H9 (cell line): ENCODE data around the gene PLD1. TPM values are rescaled to one million over a fixed set of nuclear protein-coding genes. Genes with fewer than 3 reads are reported as not detected.

Experiments
- DNase-seq: peaks from one replicate; pipeline ENCODE4 v3.0.0-alpha.2; 2017
- H2AFZ ChIP-seq: one replicate; pipeline ENCODE4 v1.6.1; 2013; ENCODE audit warnings: mild to moderate bottlenecking, low read length, control low read depth, moderate library complexity
- H2AK5ac ChIP-seq: 2 replicates; pipeline ENCODE4 v1.6.1; 2013; ENCODE audit warnings: low read length, control low read depth, mixed read lengths; ENCODE audit not compliant: insufficient read length
- H2BK120ac ChIP-seq: one replicate; pipeline ENCODE4 v1.6.1; 2013; ENCODE audit warnings: low read depth, mild to moderate bottlenecking, low read length, control low read depth, inconsistent platforms; ENCODE audit not compliant: poor library complexity, severe bottlenecking
- H2BK12ac ChIP-seq: 2 replicates; pipeline ENCODE4 v1.6.1; 2013; ENCODE audit warnings: low read length, control low read depth, mixed read lengths, low read depth; ENCODE audit not compliant: insufficient read length
- H2BK15ac ChIP-seq: 2 replicates; pipeline ENCODE4 v1.6.1; 2013; ENCODE audit warnings: low read depth, low read length, control low read depth
- H2BK20ac ChIP-seq: one replicate; pipeline ENCODE4 v1.6.1; 2013; ENCODE audit warnings: low read depth, mild to moderate bottlenecking, low read length, control low read depth, inconsistent platforms; ENCODE audit not compliant: poor library complexity, severe bottlenecking
- H2BK5ac ChIP-seq: 2 replicates; pipeline ENCODE4 v1.6.1; 2013; ENCODE audit warnings: low read length, control low read depth, mixed read lengths; ENCODE audit not compliant: insufficient read length
- H3K14ac ChIP-seq: 2 replicates; pipeline ENCODE4 v1.6.1; 2013; ENCODE audit warnings: low read length, control low read depth; ENCODE audit not compliant: insufficient read depth
- H3K18ac ChIP-seq: 2 replicates; pipeline ENCODE4 v1.6.1; 2013; ENCODE audit warnings: low read depth, mild to moderate bottlenecking, mixed read lengths, low read length, control low read depth; ENCODE audit not compliant: insufficient read length
- H3K23ac ChIP-seq: 2 replicates; pipeline ENCODE4 v1.6.1; 2013; ENCODE audit warnings: low read length, control low read depth, mixed read lengths, low read depth; ENCODE audit not compliant: insufficient read length
- H3K23me2 ChIP-seq: 2 replicates; pipeline ENCODE4 v1.6.1; 2013; ENCODE audit warnings: low read depth, mild to moderate bottlenecking, mixed read lengths, low read length, control low read depth; ENCODE audit not compliant: insufficient read length, poor library complexity, severe bottlenecking
- H3K27ac ChIP-seq: 2 replicates; pipeline ENCODE4 v1.5.1; 2013; ENCODE audit warnings: low read length, control low read depth, mixed read lengths, low read depth; ENCODE audit not compliant: insufficient read length
- H3K27me3 ChIP-seq: 2 replicates; pipeline ENCODE4 v1.6.1; 2013; ENCODE audit warnings: low read length, control low read depth, inconsistent platforms; ENCODE audit not compliant: insufficient read depth
- H3K4ac ChIP-seq: 2 replicates; pipeline ENCODE4 v1.6.1; 2013; ENCODE audit warnings: low read depth, mild to moderate bottlenecking, control low read depth, inconsistent platforms, low read length, moderate library complexity
- H3K4me1 ChIP-seq: 2 replicates; pipeline ENCODE4 v1.6.1; 2013; ENCODE audit warnings: low read length, control low read depth, inconsistent platforms; ENCODE audit not compliant: insufficient read depth
- H3K4me2 ChIP-seq: 2 replicates; pipeline ENCODE4 v1.6.1; 2013; ENCODE audit warnings: low read length, control low read depth, mixed read lengths; ENCODE audit not compliant: insufficient read length, insufficient read depth
- H3K56ac ChIP-seq: 2 replicates; pipeline ENCODE4 v1.6.1; 2013; ENCODE audit warnings: low read depth, mild to moderate bottlenecking, mixed read lengths, low read length, control low read depth; ENCODE audit not compliant: insufficient read length
- H3K79me1 ChIP-seq: 2 replicates; pipeline ENCODE4 v1.6.1; 2013; ENCODE audit warnings: low read depth, mild to moderate bottlenecking, moderate library complexity, low read length, control low read depth, inconsistent platforms; ENCODE audit not compliant: insufficient read depth, poor library complexity, severe bottlenecking
- H3K79me2 ChIP-seq: 2 replicates; pipeline ENCODE4 v1.6.1; 2013; ENCODE audit warnings: low read length, control low read depth, inconsistent platforms; ENCODE audit not compliant: insufficient read depth
- H3K9ac ChIP-seq: 2 replicates; pipeline ENCODE4 v1.6.1; 2013; ENCODE audit warnings: low read length, control low read depth, mixed read lengths; ENCODE audit not compliant: insufficient read length; ENCODE audit errors: extremely low read depth
- H3K9me3 ChIP-seq: one replicate; pipeline ENCODE4 v1.6.1; 2013; ENCODE audit warnings: low read depth, low read length, inconsistent platforms; ENCODE audit not compliant: control insufficient read depth
- H3T11ph ChIP-seq: one replicate; pipeline ENCODE4 v1.6.1; 2013; ENCODE audit warnings: mild to moderate bottlenecking, low read length, control low read depth, inconsistent platforms
- H4K20me1 ChIP-seq: one replicate; pipeline ENCODE4 v1.6.1; 2013; ENCODE audit not compliant: control insufficient read depth, insufficient read length, insufficient read depth
- H4K5ac ChIP-seq: 2 replicates; pipeline ENCODE4 v1.6.1; 2013; ENCODE audit warnings: low read depth, mild to moderate bottlenecking, mixed read lengths, low read length, control low read depth; ENCODE audit not compliant: insufficient read length
- H4K8ac ChIP-seq: replicated peaks from 2 replicates; pipeline ENCODE4 v1.6.1; 2013; ENCODE audit warnings: low read length, control low read depth, mixed read lengths, low read depth; ENCODE audit not compliant: insufficient read length
- H4K91ac ChIP-seq: 2 replicates; pipeline ENCODE4 v1.6.1; 2013; ENCODE audit warnings: low read depth, mild to moderate bottlenecking, moderate library complexity, mixed read lengths, low read length, control low read depth; ENCODE audit not compliant: insufficient read length
- H3K27ac Mint-ChIP-seq, 3 experiments: 2 replicates in 2 of 3; 3 replicates in 1 of 3; pipeline ENCODE4 v1.8.0; 2020 to 2021; ENCODE audit warnings: mixed read lengths in 3 of 3, mild to moderate bottlenecking in 1 of 3, moderate library complexity in 1 of 3
- H3K27me3 Mint-ChIP-seq: 2 replicates; pipeline ENCODE4 v1.8.0; 2021; ENCODE audit warnings: low read depth, mild to moderate bottlenecking, moderate library complexity, mixed read lengths
- H3K36me3 Mint-ChIP-seq, 3 experiments: 2 replicates in 2 of 3; 3 replicates in 1 of 3; pipeline ENCODE4 v1.8.0; 2020 to 2021; ENCODE audit warnings: low read depth in 3 of 3, mixed read lengths in 3 of 3; ENCODE audit not compliant: insufficient read depth in 1 of 3
- H3K4me1 Mint-ChIP-seq, 2 experiments: 2 replicates each; pipeline ENCODE4 v1.8.0; 2020; ENCODE audit warnings: mixed read lengths in 2 of 2
- H3K4me3 Mint-ChIP-seq, 2 experiments: 2 replicates in 1 of 2; 3 replicates in 1 of 2; pipeline ENCODE4 v1.8.0; 2020 to 2021; ENCODE audit warnings: mild to moderate bottlenecking in 2 of 2, mixed read lengths in 2 of 2, moderate library complexity in 1 of 2
- H3K9me3 Mint-ChIP-seq, 2 experiments: 2 replicates in 1 of 2; 3 replicates in 1 of 2; pipeline ENCODE4 v1.8.0; 2020; ENCODE audit warnings: mild to moderate bottlenecking in 2 of 2, mixed read lengths in 2 of 2, moderate library complexity in 1 of 2
- CTCF ChIP-seq: fragments of 200-600 bp; sonication (generic); conservative IDR thresholded peaks from 3 replicates; pipeline ENCODE4 v1.8.0; 2021; ENCODE audit warnings: antibody characterized with exemption, mild to moderate bottlenecking
- WGBS: extraction: QIAGEN DNeasy Blood & Tissue Kit; methylation state at CpG from one replicate; pipeline ENCODE4 v1.1.7; 2013; ENCODE audit warnings: missing lambda C conversion rate, low lambda C conversion rate, mixed read lengths; ENCODE audit not compliant: insufficient read length; ENCODE audit errors: extremely low coverage; 5-methylcytosine and 5-hydroxymethylcytosine counted together
- total RNA-seq: library from RNA; stranded (reverse); gene quantifications from 2 replicates; pipeline ENCODE4 v1.2.1, GENCODE V29; 2021

PLD1 gene
- total RNA-seq, 1 experiment from 2014 or later = 1.8 TPM

DNA sequence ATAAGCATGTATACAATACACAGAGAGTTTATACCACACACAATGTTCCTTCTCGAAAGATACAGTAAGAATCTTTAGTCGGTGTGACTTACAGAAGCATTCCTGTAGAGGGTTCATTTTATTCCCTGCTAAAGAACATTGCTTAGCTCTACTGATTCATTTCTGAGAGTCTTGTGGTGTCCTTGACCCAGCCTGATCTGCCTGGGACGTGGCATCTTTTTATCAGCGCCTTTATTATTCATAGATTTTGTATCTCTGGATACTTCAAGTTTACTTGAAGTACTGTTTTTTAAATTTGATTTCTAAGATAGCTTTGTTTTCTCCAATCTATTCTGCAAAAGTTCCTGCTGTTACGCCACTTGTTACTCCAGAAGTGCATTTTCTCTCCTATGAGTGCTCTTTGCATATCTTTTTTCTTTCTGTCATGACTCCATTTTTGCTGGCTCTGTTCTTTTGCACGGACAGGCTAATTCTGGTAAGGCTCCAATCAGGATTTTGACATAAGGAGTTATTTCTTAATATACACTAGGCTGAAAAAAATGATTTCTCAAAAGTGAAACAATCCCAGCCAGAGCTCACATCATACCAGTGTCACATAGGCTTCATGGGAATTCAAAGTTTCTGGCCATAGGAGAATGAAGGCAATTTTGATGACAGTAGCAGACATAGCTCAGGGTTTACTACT is 235.6 kb downstream of the PLD1 start:
- H3K4ac ChIP-seq = no peak overlapping the region
- no peak overlapping the region for H4K8ac ChIP-seq
- no peak overlapping the region for H3K4me2 ChIP-seq
- H3K18ac ChIP-seq = no peak overlapping the region
- H3K23ac ChIP-seq = no peak overlapping the region
- TF ChIP-seq CTCF = no peak
- no peak overlapping the region for H4K91ac ChIP-seq
- Mint-ChIP-seq H3K36me3 (no peaks in the 10 kb centered on the region; a peak in 1 of 7 replicates), H3K4me1 (no peaks in the 10 kb centered on the region), H3K27me3 (no peaks in the 10 kb centered on the region), H3K27ac (no peak overlapping the region), H3K4me3 (no peak overlapping the region), H3K9me3 (no peaks in the 10 kb centered on the region; a peak in 1 of 5 replicates)
- H2AFZ ChIP-seq = no peak overlapping the region
- no peak overlapping the region for H3K56ac ChIP-seq
- no peaks in the 10 kb centered on the region for H3K23me2 ChIP-seq
- no peaks in the 10 kb centered on the region for H3K79me1 ChIP-seq
- H3K9me3 ChIP-seq = no peaks in the 10 kb centered on the region
- H2BK12ac ChIP-seq = no peak overlapping the region
- no peak overlapping the region for H2BK15ac ChIP-seq
- H3K79me2 ChIP-seq = no peaks in the 10 kb centered on the region
- no peak overlapping the region for H2BK120ac ChIP-seq
- H4K5ac ChIP-seq = no peak overlapping the region
- no peak overlapping the region for H3T11ph ChIP-seq
- no peak overlapping the region for H2AK5ac ChIP-seq
- H3K27ac ChIP-seq = no peak overlapping the region
- no peak for DNase-seq
- H3K14ac ChIP-seq = no peak overlapping the region
- H3K9ac ChIP-seq = no peak overlapping the region
- H2BK5ac ChIP-seq = no peak overlapping the region
- H4K20me1 ChIP-seq = no peaks in the 10 kb centered on the region
- no peaks in the 10 kb centered on the region for H3K27me3 ChIP-seq
- no CpG with 5 or more reads among the region's 6 CpGs for WGBS
- no peaks in the 10 kb centered on the region for H3K4me1 ChIP-seq
- H2BK20ac ChIP-seq = no peak overlapping the region
